GM23338 (cell line): ENCODE measurements around the gene KCNN3. TPM values are rescaled to one million over a fixed set of nuclear protein-coding genes. Genes with fewer than 3 reads are reported as not detected.

ENCODE experiments used
- ATAC-seq: fragments of 200-7000 bp; cut with Tn5 transposase; 3 replicates; pipeline ENCODE4 v1.9.1; 2020
- DNase-seq: peaks from one replicate; pipeline ENCODE4 v3.0.0-alpha.2; 2015; ENCODE audit warnings: low spot score
- H2AFZ ChIP-seq: fragments of 200-600 bp; sonication (generic); 2 replicates; pipeline ENCODE4 v1.8.0; 2016; ENCODE audit warnings: antibody characterized with exemption, mild to moderate bottlenecking, moderate library complexity
- H3F3A ChIP-seq: fragments of 200-600 bp; sonication (generic); replicated peaks from 2 replicates; pipeline ENCODE4 v1.8.0; 2017; ENCODE audit warnings: antibody characterized with exemption, mixed run types, low read depth
- H3K27ac ChIP-seq: fragments of 200-600 bp; sonication (generic); 2 replicates; pipeline ENCODE4 v1.6.1; 2016; ENCODE audit warnings: low read depth
- H3K27me3 ChIP-seq: fragments of 200-600 bp; sonication (generic); 2 replicates; pipeline ENCODE4 v1.8.0; 2016; ENCODE audit warnings: mild to moderate bottlenecking, mixed run types, moderate library complexity; ENCODE audit not compliant: insufficient read depth
- H3K36me3 ChIP-seq: fragments of 200-600 bp; sonication (generic); 2 replicates; pipeline ENCODE4 v1.8.0; 2016; ENCODE audit warnings: mild to moderate bottlenecking; ENCODE audit not compliant: insufficient read depth
- H3K4me1 ChIP-seq: fragments of 200-600 bp; sonication (generic); 2 replicates; pipeline ENCODE4 v1.8.0; 2016; ENCODE audit warnings: mild to moderate bottlenecking, moderate library complexity; ENCODE audit not compliant: insufficient read depth
- H3K4me2 ChIP-seq: fragments of 200-600 bp; sonication (generic); 2 replicates; pipeline ENCODE4 v1.7.1; 2017; ENCODE audit warnings: mixed run types
- H3K4me3 ChIP-seq: fragments of 200-600 bp; sonication (generic); 2 replicates; pipeline ENCODE4 v1.6.1; 2016; ENCODE audit warnings: mixed run types
- H3K79me2 ChIP-seq: fragments of 200-600 bp; sonication (generic); replicated peaks from 2 replicates; pipeline ENCODE4 v1.8.0; 2017; ENCODE audit warnings: mild to moderate bottlenecking; ENCODE audit not compliant: insufficient read depth
- H3K9me2 ChIP-seq: fragments of 200-600 bp; sonication (generic); 2 replicates; pipeline ENCODE4 v1.8.0; 2017; ENCODE audit not compliant: insufficient read depth
- H4K20me1 ChIP-seq: fragments of 200-600 bp; sonication (generic); replicated peaks from 2 replicates; pipeline ENCODE4 v1.8.0; 2017; ENCODE audit warnings: mild to moderate bottlenecking; ENCODE audit not compliant: insufficient read depth
- H3K27ac Mint-ChIP-seq: 2 replicates; pipeline ENCODE4 v1.8.0; 2020; ENCODE audit warnings: inconsistent platforms, mild to moderate bottlenecking, moderate library complexity, mixed read lengths
- H3K27me3 Mint-ChIP-seq: 3 replicates; pipeline ENCODE4 v1.8.0; 2022; ENCODE audit warnings: low read depth, mild to moderate bottlenecking, moderate library complexity, mixed read lengths, inconsistent platforms; ENCODE audit not compliant: insufficient read depth, poor library complexity
- H3K36me3 Mint-ChIP-seq: 3 replicates; pipeline ENCODE4 v1.8.0; 2021; ENCODE audit warnings: low read depth, mild to moderate bottlenecking, inconsistent platforms, moderate library complexity, mixed read lengths
- H3K4me1 Mint-ChIP-seq: 3 replicates; pipeline ENCODE4 v1.8.0; 2020; ENCODE audit warnings: mild to moderate bottlenecking, inconsistent platforms, mixed read lengths
- H3K4me3 Mint-ChIP-seq: 3 replicates; pipeline ENCODE4 v1.8.0; 2021; ENCODE audit warnings: moderate library complexity, mild to moderate bottlenecking, inconsistent platforms, mixed read lengths
- H3K9me3 Mint-ChIP-seq: 3 replicates; pipeline ENCODE4 v1.8.0; 2020; ENCODE audit warnings: moderate library complexity, mild to moderate bottlenecking, inconsistent platforms, mixed read lengths
- EZH2phosphoT487 ChIP-seq: fragments of 200-600 bp; sonication (generic); IDR thresholded peaks from one replicate; pipeline ENCODE4 v1.8.1; 2018; ENCODE audit warnings: antibody characterized with exemption; ENCODE audit not compliant: unreplicated experiment
- JUNB ChIP-seq: IDR thresholded peaks from one replicate; pipeline ENCODE4 v1.6.1; 2016; ENCODE audit warnings: antibody characterized with exemption; ENCODE audit not compliant: unreplicated experiment
- POLR2AphosphoS5 ChIP-seq: IDR thresholded peaks from 2 replicates; pipeline ENCODE4 v1.6.1; 2016; ENCODE audit warnings: antibody characterized with exemption, low read depth
- STAT1 ChIP-seq: IDR thresholded peaks from one replicate; pipeline ENCODE4 v1.6.1; 2016; ENCODE audit warnings: antibody characterized with exemption; ENCODE audit not compliant: unreplicated experiment
- polyA plus RNA-seq: library from polyadenylated mRNA; unstranded; fragments of >200 nt; fragmentation: Nextera tagmentation; extraction: Ambion mirVana; gene quantifications from 2 replicates; pipeline ENCODE4 v1.2.1, GENCODE V29; 2016
- total RNA-seq: library from RNA; depleted of rRNA; stranded (reverse); fragments of >200 nt; shearing (Covaris generic); gene quantifications from 2 replicates; pipeline ENCODE4 v1.2.3, GENCODE V29; 2014
- TF ChIP-seq, protein P1 (sequence below): fragments of 250-450 bp; sonication (Bioruptor Pico); IDR thresholded peaks from 2 replicates; pipeline ENCODE4 v1.5.0; 2020; ENCODE audit warnings: mild to moderate bottlenecking, moderate library complexity
- TF ChIP-seq, protein P2 (sequence below): IDR thresholded peaks from 2 replicates; pipeline ENCODE4 v1.6.1; 2016; ENCODE audit warnings: antibody characterized with exemption
- TF ChIP-seq, protein P3 (sequence below), 2 experiments: fragments of 200-600 bp in 1 of 2; sonication (generic) in 1 of 2; conservative IDR thresholded peaks; 2 replicates each; pipeline versions ENCODE4 v1.5.1 to v1.6.1; 2016 to 2017; ENCODE audit warnings: antibody characterized with exemption in 2 of 2, low read depth in 2 of 2, mild to moderate bottlenecking in 2 of 2, moderate library complexity in 1 of 2

The KCNN3 gene
- total and polyA plus RNA-seq, 2 experiments from 2014 or later: 1.9 to 3.0 TPM

DNA sequence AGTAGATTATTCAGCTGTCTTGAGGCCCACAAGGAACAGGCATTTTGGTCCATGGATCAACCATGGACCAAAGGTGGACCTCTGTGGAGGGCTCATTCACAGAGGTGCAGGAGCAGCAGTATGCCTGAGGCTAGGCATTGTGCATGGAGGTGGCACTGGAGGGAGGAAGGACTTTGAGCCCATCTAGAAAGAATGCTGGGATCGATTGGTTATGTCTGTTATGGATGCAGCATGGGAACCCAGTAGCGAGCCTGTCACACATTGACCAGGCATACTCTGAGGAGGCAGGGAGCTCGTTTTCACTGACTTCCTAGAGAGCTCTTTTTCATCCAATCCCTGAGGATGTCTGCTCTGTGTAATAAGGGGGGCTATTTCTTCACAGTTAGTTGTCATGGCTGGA lies 75.5 kb downstream of the KCNN3 start (continued):
- TF ChIP-seq, protein P1, sequence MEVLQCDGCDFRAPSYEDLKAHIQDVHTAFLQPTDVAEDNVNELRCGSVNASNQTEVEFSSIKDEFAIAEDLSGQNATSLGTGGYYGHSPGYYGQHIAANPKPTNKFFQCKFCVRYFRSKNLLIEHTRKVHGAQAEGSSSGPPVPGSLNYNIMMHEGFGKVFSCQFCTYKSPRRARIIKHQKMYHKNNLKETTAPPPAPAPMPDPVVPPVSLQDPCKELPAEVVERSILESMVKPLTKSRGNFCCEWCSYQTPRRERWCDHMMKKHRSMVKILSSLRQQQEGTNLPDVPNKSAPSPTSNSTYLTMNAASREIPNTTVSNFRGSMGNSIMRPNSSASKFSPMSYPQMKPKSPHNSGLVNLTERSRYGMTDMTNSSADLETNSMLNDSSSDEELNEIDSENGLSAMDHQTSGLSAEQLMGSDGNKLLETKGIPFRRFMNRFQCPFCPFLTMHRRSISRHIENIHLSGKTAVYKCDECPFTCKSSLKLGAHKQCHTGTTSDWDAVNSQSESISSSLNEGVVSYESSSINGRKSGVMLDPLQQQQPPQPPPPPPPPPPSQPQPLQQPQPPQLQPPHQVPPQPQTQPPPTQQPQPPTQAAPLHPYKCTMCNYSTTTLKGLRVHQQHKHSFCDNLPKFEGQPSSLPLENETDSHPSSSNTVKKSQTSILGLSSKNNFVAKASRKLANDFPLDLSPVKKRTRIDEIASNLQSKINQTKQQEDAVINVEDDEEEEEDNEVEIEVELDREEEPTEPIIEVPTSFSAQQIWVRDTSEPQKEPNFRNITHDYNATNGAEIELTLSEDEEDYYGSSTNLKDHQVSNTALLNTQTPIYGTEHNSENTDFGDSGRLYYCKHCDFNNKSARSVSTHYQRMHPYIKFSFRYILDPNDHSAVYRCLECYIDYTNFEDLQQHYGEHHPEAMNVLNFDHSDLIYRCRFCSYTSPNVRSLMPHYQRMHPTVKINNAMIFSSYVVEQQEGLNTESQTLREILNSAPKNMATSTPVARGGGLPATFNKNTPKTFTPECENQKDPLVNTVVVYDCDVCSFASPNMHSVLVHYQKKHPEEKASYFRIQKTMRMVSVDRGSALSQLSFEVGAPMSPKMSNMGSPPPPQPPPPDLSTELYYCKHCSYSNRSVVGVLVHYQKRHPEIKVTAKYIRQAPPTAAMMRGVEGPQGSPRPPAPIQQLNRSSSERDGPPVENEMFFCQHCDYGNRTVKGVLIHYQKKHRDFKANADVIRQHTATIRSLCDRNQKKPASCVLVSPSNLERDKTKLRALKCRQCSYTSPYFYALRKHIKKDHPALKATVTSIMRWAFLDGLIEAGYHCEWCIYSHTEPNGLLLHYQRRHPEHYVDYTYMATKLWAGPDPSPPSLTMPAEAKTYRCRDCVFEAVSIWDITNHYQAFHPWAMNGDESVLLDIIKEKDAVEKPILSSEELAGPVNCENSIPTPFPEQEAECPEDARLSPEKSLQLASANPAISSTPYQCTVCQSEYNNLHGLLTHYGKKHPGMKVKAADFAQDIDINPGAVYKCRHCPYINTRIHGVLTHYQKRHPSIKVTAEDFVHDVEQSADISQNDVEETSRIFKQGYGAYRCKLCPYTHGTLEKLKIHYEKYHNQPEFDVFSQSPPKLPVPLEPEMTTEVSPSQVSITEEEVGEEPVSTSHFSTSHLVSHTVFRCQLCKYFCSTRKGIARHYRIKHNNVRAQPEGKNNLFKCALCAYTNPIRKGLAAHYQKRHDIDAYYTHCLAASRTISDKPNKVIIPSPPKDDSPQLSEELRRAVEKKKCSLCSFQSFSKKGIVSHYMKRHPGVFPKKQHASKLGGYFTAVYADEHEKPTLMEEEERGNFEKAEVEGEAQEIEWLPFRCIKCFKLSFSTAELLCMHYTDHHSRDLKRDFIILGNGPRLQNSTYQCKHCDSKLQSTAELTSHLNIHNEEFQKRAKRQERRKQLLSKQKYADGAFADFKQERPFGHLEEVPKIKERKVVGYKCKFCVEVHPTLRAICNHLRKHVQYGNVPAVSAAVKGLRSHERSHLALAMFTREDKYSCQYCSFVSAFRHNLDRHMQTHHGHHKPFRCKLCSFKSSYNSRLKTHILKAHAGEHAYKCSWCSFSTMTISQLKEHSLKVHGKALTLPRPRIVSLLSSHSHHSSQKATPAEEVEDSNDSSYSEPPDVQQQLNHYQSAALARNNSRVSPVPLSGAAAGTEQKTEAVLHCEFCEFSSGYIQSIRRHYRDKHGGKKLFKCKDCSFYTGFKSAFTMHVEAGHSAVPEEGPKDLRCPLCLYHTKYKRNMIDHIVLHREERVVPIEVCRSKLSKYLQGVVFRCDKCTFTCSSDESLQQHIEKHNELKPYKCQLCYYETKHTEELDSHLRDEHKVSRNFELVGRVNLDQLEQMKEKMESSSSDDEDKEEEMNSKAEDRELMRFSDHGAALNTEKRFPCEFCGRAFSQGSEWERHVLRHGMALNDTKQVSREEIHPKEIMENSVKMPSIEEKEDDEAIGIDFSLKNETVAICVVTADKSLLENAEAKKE: no peak
- TF ChIP-seq POLR2AphosphoS5: no peak

DNA sequence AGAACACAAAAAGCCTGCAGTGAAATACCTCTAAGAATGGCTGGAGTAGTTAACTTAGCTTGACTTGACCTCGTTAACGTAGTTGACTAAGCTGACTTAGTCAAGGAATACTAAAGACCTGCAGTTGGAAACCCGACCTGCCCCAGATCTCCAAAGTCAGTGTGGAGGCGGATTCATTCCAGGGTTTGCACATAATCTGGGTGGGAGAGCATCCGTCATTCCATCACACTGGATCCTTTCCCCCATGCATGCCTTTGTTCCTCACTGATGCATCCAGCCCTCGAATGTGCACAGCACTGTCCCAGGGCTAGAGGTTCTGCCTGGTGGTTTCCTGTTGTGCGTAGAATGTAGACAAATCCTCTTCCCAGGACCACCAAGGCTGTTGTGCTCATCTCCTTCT lies 76.4 kb downstream of the KCNN3 start:
- ATAC-seq (no peak), DNase-seq (no peak)
- Histone ChIP-seq H3K4me1 (no peaks in the 10 kb centered on the region), H3K9me2 (no peaks in the 10 kb centered on the region), H3F3A (no peaks in the 10 kb centered on the region), H3K27ac (no peak overlapping the region), H3K36me3 (no peaks in the 10 kb centered on the region), H3K4me3 (no peak overlapping the region), H4K20me1 (no peaks in the 10 kb centered on the region), H3K79me2 (no peaks in the 10 kb centered on the region), H2AFZ (no peak overlapping the region), H3K4me2 (no peak overlapping the region), H3K27me3 (no peaks in the 10 kb centered on the region)
- H3K27me3 Mint-ChIP-seq: peaks cover 10% of the 10 kb centered on the region
- no peak overlapping the region for H3K4me3 Mint-ChIP-seq
- H3K36me3 Mint-ChIP-seq: no peaks in the 10 kb centered on the region
- H3K4me1 Mint-ChIP-seq: peaks cover 9% of the 10 kb centered on the region; the same call in 2 of the 3 replicates
- no peak overlapping the region for H3K27ac Mint-ChIP-seq
- H3K9me3 Mint-ChIP-seq: no peaks in the 10 kb centered on the region; the same call in 2 of the 3 replicates
- no peak for TF ChIP-seq STAT1
- TF ChIP-seq, protein P2, sequence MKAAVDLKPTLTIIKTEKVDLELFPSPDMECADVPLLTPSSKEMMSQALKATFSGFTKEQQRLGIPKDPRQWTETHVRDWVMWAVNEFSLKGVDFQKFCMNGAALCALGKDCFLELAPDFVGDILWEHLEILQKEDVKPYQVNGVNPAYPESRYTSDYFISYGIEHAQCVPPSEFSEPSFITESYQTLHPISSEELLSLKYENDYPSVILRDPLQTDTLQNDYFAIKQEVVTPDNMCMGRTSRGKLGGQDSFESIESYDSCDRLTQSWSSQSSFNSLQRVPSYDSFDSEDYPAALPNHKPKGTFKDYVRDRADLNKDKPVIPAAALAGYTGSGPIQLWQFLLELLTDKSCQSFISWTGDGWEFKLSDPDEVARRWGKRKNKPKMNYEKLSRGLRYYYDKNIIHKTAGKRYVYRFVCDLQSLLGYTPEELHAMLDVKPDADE: no peak
- TF ChIP-seq, protein P3, sequence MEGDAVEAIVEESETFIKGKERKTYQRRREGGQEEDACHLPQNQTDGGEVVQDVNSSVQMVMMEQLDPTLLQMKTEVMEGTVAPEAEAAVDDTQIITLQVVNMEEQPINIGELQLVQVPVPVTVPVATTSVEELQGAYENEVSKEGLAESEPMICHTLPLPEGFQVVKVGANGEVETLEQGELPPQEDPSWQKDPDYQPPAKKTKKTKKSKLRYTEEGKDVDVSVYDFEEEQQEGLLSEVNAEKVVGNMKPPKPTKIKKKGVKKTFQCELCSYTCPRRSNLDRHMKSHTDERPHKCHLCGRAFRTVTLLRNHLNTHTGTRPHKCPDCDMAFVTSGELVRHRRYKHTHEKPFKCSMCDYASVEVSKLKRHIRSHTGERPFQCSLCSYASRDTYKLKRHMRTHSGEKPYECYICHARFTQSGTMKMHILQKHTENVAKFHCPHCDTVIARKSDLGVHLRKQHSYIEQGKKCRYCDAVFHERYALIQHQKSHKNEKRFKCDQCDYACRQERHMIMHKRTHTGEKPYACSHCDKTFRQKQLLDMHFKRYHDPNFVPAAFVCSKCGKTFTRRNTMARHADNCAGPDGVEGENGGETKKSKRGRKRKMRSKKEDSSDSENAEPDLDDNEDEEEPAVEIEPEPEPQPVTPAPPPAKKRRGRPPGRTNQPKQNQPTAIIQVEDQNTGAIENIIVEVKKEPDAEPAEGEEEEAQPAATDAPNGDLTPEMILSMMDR (conservative IDR thresholded peaks at IDR 0.05; ENCODE audit: low read depth in 2 of 2): no peak
- no peak for TF ChIP-seq EZH2phosphoT487
- TF ChIP-seq, protein P1: no peak
- no peak for TF ChIP-seq JUNB
